Measurements from ENCODE around the gene IDH3B.
"Not testable (repeated sequence)": the region's sequence is repeated elsewhere in the genome, so short reads cannot be mapped to it uniquely, and the experiment has no call there.

IDH3B gene

GRCh38 chr20:2687514-2687913 lies 23.5 kb upstream of the IDH3B start:
- H4K20me1 ChIP-seq (ENCODE audit: insufficient read depth, low read length): no peaks in the 10 kb centered on the region
- H2AFZ ChIP-seq (ENCODE audit: low read length): peak overlapping the region; percentile 38; the same call in 1 of the 2 replicates
- H3K9ac ChIP-seq (ENCODE audit: low read length): no peak overlapping the region; the same call in 1 of the 2 replicates
- H3K27ac ChIP-seq (ENCODE audit: low read depth, low read length, poor library complexity, severe bottlenecking): no peak overlapping the region
- no peaks in the 10 kb centered on the region for H3F3A ChIP-seq (ENCODE audit: insufficient read depth, low read length)
- peak overlapping the region; percentile 35 for H3K4me2 ChIP-seq (ENCODE audit: low read length)
- TF ChIP-seq CTCF (IDR thresholded peaks at IDR 0.05; ENCODE audit: low read length): no peak
- no peak for TF ChIP-seq EZH2 (IDR thresholded peaks at IDR 0.05; ENCODE audit: borderline replicate concordance, low read length)
- H3K4me3 ChIP-seq (ENCODE audit: low read depth, low read length, poor library complexity, severe bottlenecking): peak overlapping the region; percentile 0
- H3K36me3 ChIP-seq (ENCODE audit: insufficient read depth, low read length): no peaks in the 10 kb centered on the region
- no peaks in the 10 kb centered on the region for H3K9me2 ChIP-seq (ENCODE audit: low read depth, low read length)
- H3K27me3 ChIP-seq (ENCODE audit: insufficient read depth, low read length): 0 out of 2 replicates have a peak, but pooled peaks cover 5% of the 10 kb centered on the region
- no peaks in the 10 kb centered on the region for H3K9me3 ChIP-seq (ENCODE audit: low read length)
- peaks cover 16% of the 10 kb centered on the region for H3K4me1 ChIP-seq (ENCODE audit: insufficient read depth, low read length, severe bottlenecking)
- H3K79me2 ChIP-seq (ENCODE audit: insufficient read depth, low read length): no peaks in the 10 kb centered on the region

DNA sequence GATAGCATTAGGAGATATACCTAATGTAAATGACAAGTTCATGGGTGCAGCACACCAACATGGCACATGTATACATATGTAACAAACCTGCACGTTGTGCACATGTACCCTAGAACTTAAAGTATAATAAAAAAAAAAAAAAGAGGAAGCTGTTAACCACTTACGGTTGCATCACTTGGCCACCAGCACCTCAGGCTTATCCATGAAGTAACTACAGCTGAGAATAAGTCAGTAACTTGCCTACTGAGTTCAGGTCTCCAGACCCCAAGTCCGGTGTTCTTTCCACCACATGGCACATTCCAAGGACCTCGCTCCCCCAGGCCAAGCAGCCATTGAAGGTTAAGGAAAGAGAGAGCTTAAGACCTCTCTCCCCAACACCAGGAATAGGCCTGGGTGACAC lies 20.8 kb upstream of the IDH3B start:
- H3K79me2 ChIP-seq (ENCODE audit: insufficient read depth, low read length); H3K27ac ChIP-seq (ENCODE audit: low read depth, low read length, poor library complexity, severe bottlenecking); H3K9ac ChIP-seq (ENCODE audit: low read length): not testable (repeated sequence)

GRCh38 chr20:2682040-2682439 lies 18.0 kb upstream of the IDH3B start:
- not testable (repeated sequence) for H3K4me2 ChIP-seq (ENCODE audit: low read length); H3K9me3 ChIP-seq (ENCODE audit: low read length); H3F3A ChIP-seq (ENCODE audit: insufficient read depth, low read length); H2AFZ ChIP-seq (ENCODE audit: low read length); H3K27ac ChIP-seq (ENCODE audit: low read depth, low read length, poor library complexity, severe bottlenecking); H3K4me3 ChIP-seq (ENCODE audit: low read depth, low read length, poor library complexity, severe bottlenecking); H4K20me1 ChIP-seq (ENCODE audit: insufficient read depth, low read length); H3K9ac ChIP-seq (ENCODE audit: low read length); H3K27me3 ChIP-seq (ENCODE audit: insufficient read depth, low read length); H3K4me1 ChIP-seq (ENCODE audit: insufficient read depth, low read length, severe bottlenecking); H3K79me2 ChIP-seq (ENCODE audit: insufficient read depth, low read length); H3K9me2 ChIP-seq (ENCODE audit: low read depth, low read length); H3K36me3 ChIP-seq (ENCODE audit: insufficient read depth, low read length)

More for the DNA sequence above, 20.8 kb upstream of the IDH3B start:
- H3K27me3 ChIP-seq (ENCODE audit: insufficient read depth, low read length); H3K9me3 ChIP-seq (ENCODE audit: low read length); H3K4me2 ChIP-seq (ENCODE audit: low read length); H2AFZ ChIP-seq (ENCODE audit: low read length); H4K20me1 ChIP-seq (ENCODE audit: insufficient read depth, low read length); H3K9me2 ChIP-seq (ENCODE audit: low read depth, low read length); H3F3A ChIP-seq (ENCODE audit: insufficient read depth, low read length); H3K4me3 ChIP-seq (ENCODE audit: low read depth, low read length, poor library complexity, severe bottlenecking); H3K36me3 ChIP-seq (ENCODE audit: insufficient read depth, low read length): not testable (repeated sequence)
- peaks cover 11% of the 10 kb centered on the region for H3K4me1 ChIP-seq (ENCODE audit: insufficient read depth, low read length, severe bottlenecking)

DNA sequence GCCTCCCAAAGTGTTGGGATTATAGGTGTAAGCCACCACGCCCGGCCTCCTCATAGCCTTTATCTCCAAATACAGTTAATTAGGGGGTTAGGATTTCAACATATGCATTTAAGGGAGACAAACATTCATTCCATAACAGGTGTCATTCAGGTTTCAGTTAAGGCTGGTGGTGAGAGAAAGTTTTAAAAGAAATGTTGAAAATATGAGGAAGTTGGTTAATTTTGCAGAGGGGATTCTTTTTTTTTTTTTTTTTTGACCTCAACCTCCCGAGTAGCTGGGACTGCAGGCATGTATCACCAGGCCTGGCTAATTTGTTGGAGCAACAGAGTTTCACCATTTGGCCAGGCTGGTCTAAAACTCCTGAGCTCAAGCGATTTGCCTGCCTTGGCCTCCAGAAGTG lies 16.0 kb upstream of the IDH3B start:
- H2AFZ ChIP-seq (ENCODE audit: low read length): no peak overlapping the region
- H3K9me3 ChIP-seq (ENCODE audit: low read length): no peaks in the 10 kb centered on the region
- H3F3A ChIP-seq (ENCODE audit: insufficient read depth, low read length): no peaks in the 10 kb centered on the region
- no peak overlapping the region for H3K4me2 ChIP-seq (ENCODE audit: low read length)
- no peak overlapping the region for H3K4me3 ChIP-seq (ENCODE audit: low read depth, low read length, poor library complexity, severe bottlenecking)
- no peak overlapping the region for H3K9ac ChIP-seq (ENCODE audit: low read length)
- H3K79me2 ChIP-seq (ENCODE audit: insufficient read depth, low read length): no peaks in the 10 kb centered on the region
- H3K27ac ChIP-seq (ENCODE audit: low read depth, low read length, poor library complexity, severe bottlenecking): no peak overlapping the region
- H4K20me1 ChIP-seq (ENCODE audit: insufficient read depth, low read length): no peaks in the 10 kb centered on the region
- no peaks in the 10 kb centered on the region for H3K36me3 ChIP-seq (ENCODE audit: insufficient read depth, low read length)
- H3K27me3 ChIP-seq (ENCODE audit: insufficient read depth, low read length): peaks cover 4% of the 10 kb centered on the region; the same call in 1 of the 2 replicates
- TF ChIP-seq CTCF (IDR thresholded peaks at IDR 0.05; ENCODE audit: low read length): no peak
- no peaks in the 10 kb centered on the region for H3K4me1 ChIP-seq (ENCODE audit: insufficient read depth, low read length, severe bottlenecking)
- no peaks in the 10 kb centered on the region for H3K9me2 ChIP-seq (ENCODE audit: low read depth, low read length)

Data from OCI-LY1 (cell line).